LNCaP clone FGC (cell line): ENCODE measurements around the gene SLC19A1.

Source experiments
- DNase-seq: peaks from one replicate; pipeline ENCODE4 v3.0.0-alpha.2; 2011; ENCODE audit warnings: low read depth
- H3K4me3 ChIP-seq: 2 replicates; pipeline ENCODE4 v1.5.1; 2011; ENCODE audit warnings: mild to moderate bottlenecking, low read depth, low read length, control low read depth
- TF ChIP-seq, protein P1 (sequence below): IDR thresholded peaks from 2 replicates; pipeline ENCODE4 v1.5.1; 2012; ENCODE audit warnings: mild to moderate bottlenecking; ENCODE audit not compliant: control insufficient read depth, insufficient read depth; ENCODE audit errors: extremely low read depth

SLC19A1 gene

DNA sequence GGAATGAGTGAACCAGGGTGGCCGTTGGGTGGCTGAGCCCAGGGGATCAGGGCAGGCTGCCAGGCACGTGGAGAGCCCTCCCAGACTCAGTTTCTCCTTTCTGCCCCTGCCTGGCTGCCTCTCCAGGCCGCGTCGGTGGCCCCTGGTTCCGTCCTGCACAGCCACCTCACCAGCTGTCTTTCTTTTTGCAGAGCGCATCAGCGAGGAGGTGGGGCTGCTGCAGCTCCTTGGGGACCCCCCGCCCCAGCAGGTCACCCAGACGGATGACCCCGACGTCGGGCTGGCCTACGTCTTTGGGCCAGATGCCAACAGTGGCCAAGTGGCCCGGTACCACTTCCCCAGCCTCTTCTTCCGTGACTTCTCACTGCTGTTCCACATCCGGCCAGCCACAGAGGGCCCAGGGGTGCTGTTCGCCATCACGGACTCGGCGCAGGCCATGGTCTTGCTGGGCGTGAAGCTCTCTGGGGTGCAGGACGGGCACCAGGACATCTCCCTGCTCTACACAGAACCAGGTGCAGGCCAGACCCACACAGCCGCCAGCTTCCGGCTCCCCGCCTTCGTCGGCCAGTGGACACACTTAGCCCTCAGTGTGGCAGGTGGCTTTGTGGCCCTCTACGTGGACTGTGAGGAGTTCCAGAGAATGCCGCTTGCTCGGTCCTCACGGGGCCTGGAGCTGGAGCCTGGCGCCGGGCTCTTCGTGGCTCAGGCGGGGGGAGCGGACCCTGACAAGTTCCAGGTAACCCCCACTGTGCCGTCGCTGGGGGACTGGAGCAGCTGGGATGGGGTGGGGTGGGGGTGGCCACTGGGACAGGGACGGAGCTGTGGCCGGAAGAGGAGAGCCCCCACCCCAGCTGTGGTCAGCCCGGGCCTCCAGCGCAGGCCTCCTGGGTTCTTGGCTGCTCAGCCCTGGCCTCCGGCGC is 73.9 kb downstream of the SLC19A1 start:
- DNase-seq, result no peak
- no peak overlapping the region for H3K4me3 ChIP-seq
- TF ChIP-seq, protein P1, sequence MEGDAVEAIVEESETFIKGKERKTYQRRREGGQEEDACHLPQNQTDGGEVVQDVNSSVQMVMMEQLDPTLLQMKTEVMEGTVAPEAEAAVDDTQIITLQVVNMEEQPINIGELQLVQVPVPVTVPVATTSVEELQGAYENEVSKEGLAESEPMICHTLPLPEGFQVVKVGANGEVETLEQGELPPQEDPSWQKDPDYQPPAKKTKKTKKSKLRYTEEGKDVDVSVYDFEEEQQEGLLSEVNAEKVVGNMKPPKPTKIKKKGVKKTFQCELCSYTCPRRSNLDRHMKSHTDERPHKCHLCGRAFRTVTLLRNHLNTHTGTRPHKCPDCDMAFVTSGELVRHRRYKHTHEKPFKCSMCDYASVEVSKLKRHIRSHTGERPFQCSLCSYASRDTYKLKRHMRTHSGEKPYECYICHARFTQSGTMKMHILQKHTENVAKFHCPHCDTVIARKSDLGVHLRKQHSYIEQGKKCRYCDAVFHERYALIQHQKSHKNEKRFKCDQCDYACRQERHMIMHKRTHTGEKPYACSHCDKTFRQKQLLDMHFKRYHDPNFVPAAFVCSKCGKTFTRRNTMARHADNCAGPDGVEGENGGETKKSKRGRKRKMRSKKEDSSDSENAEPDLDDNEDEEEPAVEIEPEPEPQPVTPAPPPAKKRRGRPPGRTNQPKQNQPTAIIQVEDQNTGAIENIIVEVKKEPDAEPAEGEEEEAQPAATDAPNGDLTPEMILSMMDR, result no peak

DNA sequence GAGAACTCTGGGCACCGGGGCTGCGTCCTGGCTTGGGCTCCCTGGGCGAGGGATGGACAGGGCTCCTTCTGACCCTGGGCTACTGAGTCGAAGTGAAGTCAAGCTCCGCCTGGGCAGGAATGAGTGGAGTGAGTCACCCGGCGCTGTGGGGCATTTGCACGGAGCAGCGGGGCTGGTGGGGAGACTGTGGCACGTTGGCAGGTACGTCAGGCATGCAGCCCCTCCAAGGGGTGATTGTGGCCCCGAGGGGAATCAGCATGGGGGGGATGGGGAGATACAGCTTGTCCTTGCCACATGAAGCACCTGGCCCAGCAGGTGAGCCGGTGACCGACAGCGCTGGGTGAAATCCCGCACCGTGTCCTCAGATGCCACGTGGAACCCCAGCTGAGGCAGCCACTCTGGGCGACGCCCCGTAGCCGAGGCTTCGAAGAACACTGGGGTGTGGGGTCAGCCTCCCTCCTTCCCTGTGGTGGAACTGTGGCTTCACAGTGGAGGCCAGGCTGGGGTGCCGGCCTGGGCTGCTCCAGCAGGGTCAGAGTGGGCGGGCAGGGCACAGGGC is 74.9 kb downstream of the SLC19A1 start:
- no peak for DNase-seq
- TF ChIP-seq, protein P1, result no peak
- H3K4me3 ChIP-seq, result no peak overlapping the region

DNA sequence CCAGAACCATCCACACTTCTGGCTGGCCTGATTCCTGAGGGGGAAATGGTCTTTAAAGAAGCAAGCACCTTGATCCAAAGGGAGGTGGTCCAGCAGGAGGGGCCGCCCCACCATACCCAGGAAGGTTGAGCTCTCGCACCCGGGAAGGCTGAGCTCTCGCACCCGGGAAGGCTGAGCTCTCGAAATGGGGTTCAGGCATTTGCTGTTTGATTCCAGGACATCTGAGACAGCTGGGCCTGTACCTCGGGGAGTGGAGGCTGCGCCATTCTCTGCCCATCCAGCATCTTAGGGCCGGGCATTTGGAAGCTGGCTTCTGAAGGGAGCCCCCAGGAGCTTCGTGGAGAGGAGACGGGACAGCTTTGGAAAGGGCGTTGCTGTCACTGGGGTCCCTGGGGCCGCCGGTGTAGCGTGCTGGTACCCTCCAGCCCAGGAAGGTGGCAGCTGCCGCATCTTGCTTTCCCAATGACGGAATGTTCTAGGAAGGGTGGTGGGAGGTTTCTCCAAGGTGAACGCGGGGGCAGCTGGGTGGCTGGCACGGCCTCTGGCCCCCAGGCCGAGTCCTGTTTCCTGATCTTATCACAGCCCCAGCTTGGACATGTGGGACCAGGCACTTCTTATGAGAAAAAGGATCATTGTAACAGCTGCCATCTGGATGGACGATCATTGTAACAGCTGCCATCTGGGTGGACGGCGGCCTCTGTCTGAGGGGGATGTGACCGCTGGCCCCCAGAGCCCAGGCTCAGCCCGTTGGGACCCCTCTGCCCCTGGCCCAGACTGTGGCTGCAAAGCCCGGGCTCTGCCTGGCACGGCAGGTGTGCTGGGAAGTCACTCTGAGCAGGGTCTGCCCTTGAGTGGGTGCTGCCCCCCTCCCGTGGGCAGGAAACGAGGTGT is 75.7 kb downstream of the SLC19A1 start:
- DNase-seq, result no peak
- TF ChIP-seq, protein P1, result no peak

DNA sequence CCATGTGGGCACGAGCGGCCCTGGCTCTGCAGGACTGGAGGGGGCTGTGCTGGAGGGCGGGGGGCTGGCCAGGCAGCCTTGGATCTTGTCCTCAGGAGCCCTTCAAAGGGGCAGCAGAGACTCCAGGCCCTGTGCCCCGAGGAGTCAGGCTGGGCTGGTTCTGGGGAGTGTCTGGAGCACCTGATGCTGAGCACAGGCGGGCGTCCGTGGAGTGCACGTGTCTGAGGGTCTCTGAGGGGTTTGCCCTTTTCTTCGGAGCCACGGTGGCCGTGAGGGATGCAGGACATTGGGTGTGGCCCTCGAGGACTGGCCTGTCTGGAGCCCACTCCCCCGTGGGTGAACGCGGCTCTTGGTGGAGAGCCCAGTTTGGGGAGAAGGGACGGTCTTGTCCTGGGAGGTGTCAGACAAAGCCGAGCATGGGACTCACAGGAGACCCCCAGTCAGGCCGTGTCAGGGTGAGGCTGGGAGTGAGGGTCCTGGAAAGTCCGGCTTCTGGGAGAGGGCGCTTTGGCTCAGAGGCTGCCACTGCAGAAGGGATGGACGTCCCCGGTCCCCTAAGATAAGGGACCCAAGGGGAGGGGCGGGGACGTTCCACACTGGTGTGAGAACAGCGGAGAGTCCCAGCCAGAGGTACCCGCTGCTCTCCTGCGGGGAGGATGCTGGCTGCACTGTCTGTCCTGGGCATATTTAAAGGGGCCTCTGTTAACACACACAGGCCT is 76.5 kb downstream of the SLC19A1 start:
- TF ChIP-seq, protein P1, result no peak
- DNase-seq, result no peak
- no peak overlapping the region for H3K4me3 ChIP-seq

More for the DNA sequence above, 75.7 kb downstream of the SLC19A1 start:
- H3K4me3 ChIP-seq, result no peak overlapping the region

DNA sequence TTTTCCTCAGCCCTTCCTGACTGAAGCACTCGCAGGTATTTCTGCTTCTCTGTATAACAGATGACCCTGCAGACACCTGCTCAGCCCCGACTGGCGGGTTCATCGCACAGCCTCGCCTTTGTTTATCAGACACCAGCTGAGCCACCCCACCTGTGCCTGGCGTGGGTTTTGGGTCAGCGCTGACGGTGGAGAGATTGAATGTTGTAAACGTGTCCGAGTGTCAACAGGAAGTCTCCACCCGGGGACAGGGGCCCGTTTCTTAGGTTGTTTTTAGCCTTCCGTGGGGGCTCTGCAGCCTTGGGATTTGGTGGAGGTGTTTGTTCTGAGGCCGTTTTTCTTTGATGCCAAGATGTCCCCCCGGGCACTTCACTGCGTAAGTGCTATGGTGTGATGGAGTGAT is 77.1 kb downstream of the SLC19A1 start:
- TF ChIP-seq, protein P1, result no peak
- no peak for DNase-seq
- no peak overlapping the region for H3K4me3 ChIP-seq

DNA sequence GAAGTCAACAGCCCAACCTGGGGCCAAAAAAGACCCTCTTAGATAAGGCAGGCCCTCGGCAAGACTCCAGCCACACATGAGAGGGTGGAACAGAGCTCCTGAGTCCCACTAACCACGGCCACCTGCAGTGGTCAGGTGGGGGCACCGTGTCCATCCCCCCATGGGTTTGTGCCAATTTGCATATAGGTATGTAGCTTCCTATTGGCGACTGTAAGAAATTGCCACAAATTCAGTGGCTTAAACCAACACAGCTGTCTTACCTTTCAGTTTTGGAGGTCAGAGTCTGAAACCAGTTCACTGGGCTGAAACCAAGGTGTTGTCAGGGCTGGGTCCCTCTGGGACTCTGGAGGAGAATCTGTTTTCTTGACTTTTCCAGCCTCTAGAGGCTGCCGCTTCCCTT is 77.9 kb downstream of the SLC19A1 start:
- TF ChIP-seq, protein P1, result no peak
- no peak for DNase-seq
- H3K4me3 ChIP-seq, result no peak overlapping the region
